GM18502 (cell line): ENCODE data around the gene CCT6B.
"Not testable (repeated sequence)": the region's sequence is repeated elsewhere in the genome, so short reads cannot be mapped to it uniquely, and the experiment has no call there.

Experiments used
- ATAC-seq: cut with Tn5 transposase; IDR thresholded peaks from one replicate; pipeline ENCODE4 v1.9.1; 2021; ENCODE audit warnings: mild to moderate bottlenecking; ENCODE audit not compliant: unreplicated experiment, poor library complexity

CCT6B gene

GRCh38 chr17:34980681-34981537, 19.6 kb upstream of the CCT6B start:
- ATAC-seq = peak; percentile 82

- ATAC-seq = peak; percentile 81
Measured at GRCh38 chr17:34980353-34980680, 19.1 kb upstream of the CCT6B start, which contains the start of gene LIG3. LIG3 (plus strand) TSS chr17:34980512; CDS start chr17:34983006, 2,494 bp downstream.

- no peak for ATAC-seq
Measured at GRCh38 chr17:34979650-34980352, 18.5 kb upstream of the CCT6B start.

- no peak for ATAC-seq
Measured at GRCh38 chr17:34979153-34979552, 17.9 kb upstream of the CCT6B start.

GRCh38 chr17:34974794-34975785, 13.8 kb upstream of the CCT6B start:
- ATAC-seq = no peak

GRCh38 chr17:34974179-34974578, 12.9 kb upstream of the CCT6B start:
- no peak for ATAC-seq

GRCh38 chr17:34958438-34958837, 2.8 kb downstream of the CCT6B start:
- ATAC-seq = no peak

- not testable (repeated sequence) for ATAC-seq
Measured at GRCh38 chr17:34950780-34951179, 10.5 kb downstream of the CCT6B start.

GRCh38 chr17:34930283-34930682, 31.0 kb downstream of the CCT6B start:
- ATAC-seq = no peak

- no peak for ATAC-seq
Measured at GRCh38 chr17:34926661-34927060, 34.6 kb downstream of the CCT6B start.

GRCh38 chr17:34920676-34921075, 40.6 kb downstream of the CCT6B start:
- ATAC-seq = no peak

- no peak for ATAC-seq
Measured at GRCh38 chr17:34917381-34917780, 43.9 kb downstream of the CCT6B start.

- ATAC-seq = no peak
Measured at GRCh38 chr17:34916120-34916519, 45.1 kb downstream of the CCT6B start.

GRCh38 chr17:34913001-34913400, 48.3 kb downstream of the CCT6B start:
- ATAC-seq = no peak

- ATAC-seq = no peak
Measured at GRCh38 chr17:34909040-34909439, 52.2 kb downstream of the CCT6B start.

GRCh38 chr17:34902831-34903547, 58.3 kb downstream of the CCT6B start:
- no peak for ATAC-seq

GRCh38 chr17:34899643-34900291, 61.5 kb downstream of the CCT6B start:
- no peak for ATAC-seq

GRCh38 chr17:34895383-34895782, 65.9 kb downstream of the CCT6B start:
- ATAC-seq = no peak

GRCh38 chr17:34894964-34895363, 66.3 kb downstream of the CCT6B start:
- ATAC-seq = no peak
